ENCODE measurements around the gene MAMDC4.
"Not testable (repeated sequence)": the region's sequence is repeated elsewhere in the genome, so short reads cannot be mapped to it uniquely, and the experiment has no call there.

Gene MAMDC4

GRCh38 chr9:136862849-136863622, 10.9 kb downstream of the MAMDC4 start:
- no peak for DNase-seq

- DNase-seq: no peak
These were observed 11.6 kb downstream of the MAMDC4 start for GRCh38 chr9:136863623-136864273.

- no peak for DNase-seq
These were observed 13.1 kb downstream of the MAMDC4 start for GRCh38 chr9:136865041-136865767.

GRCh38 chr9:136865768-136866103, 13.6 kb downstream of the MAMDC4 start:
- no peak for DNase-seq

- DNase-seq: not testable (repeated sequence)
These were observed 14.8 kb downstream of the MAMDC4 start for GRCh38 chr9:136866898-136867421.

GRCh38 chr9:136867480-136867879, 15.3 kb downstream of the MAMDC4 start:
- no peak for DNase-seq

- DNase-seq: no peak
These were observed 15.8 kb downstream of the MAMDC4 start for GRCh38 chr9:136867917-136868316.

- no peak for DNase-seq
These were observed 16.5 kb downstream of the MAMDC4 start for GRCh38 chr9:136868644-136869043.

GRCh38 chr9:136869611-136870010, 17.5 kb downstream of the MAMDC4 start:
- not testable (repeated sequence) for DNase-seq

GRCh38 chr9:136875155-136875554, 23.0 kb downstream of the MAMDC4 start:
- no peak for DNase-seq

- no peak for DNase-seq
These were observed 24.3 kb downstream of the MAMDC4 start for GRCh38 chr9:136876476-136876875.

GRCh38 chr9:136880651-136881050, 28.5 kb downstream of the MAMDC4 start:
- no peak for DNase-seq

GRCh38 chr9:136881691-136882108, 29.6 kb downstream of the MAMDC4 start:
- peak; percentile 91 for DNase-seq

GRCh38 chr9:136882109-136882946, 30.2 kb downstream of the MAMDC4 start:
- peak; percentile 95 for DNase-seq

GRCh38 chr9:136882947-136883283, 30.8 kb downstream of the MAMDC4 start:
- DNase-seq: not testable (repeated sequence)

GRCh38 chr9:136883670-136884069, 31.5 kb downstream of the MAMDC4 start:
- not testable (repeated sequence) for DNase-seq

- peak; percentile 99 for DNase-seq
These were observed 33.9 kb downstream of the MAMDC4 start, which contains the start of gene TRAF2 for GRCh38 chr9:136885950-136886578. TRAF2 (plus strand) TSS chr9:136886516; CDS start chr9:136898741, 12,225 bp downstream.

GRCh38 chr9:136886610-136887597, 34.8 kb downstream of the MAMDC4 start:
- DNase-seq: peak; percentile 53

- DNase-seq: no peak
These were observed 36.3 kb downstream of the MAMDC4 start for GRCh38 chr9:136888454-136888853.

- no peak for DNase-seq
These were observed 37.7 kb downstream of the MAMDC4 start for GRCh38 chr9:136889858-136890257.

- no peak for DNase-seq
These were observed 38.5 kb downstream of the MAMDC4 start for GRCh38 chr9:136890661-136891060.

All from activated CD4-positive, alpha-beta T cell treated with anti-CD3 and anti-CD28 coated beads, Interleukin-2, Interleukin-6, amounts not matched to agents 100 ng/mL and 50 ng/mL, durations not matched to agents 16 hours and 8 hours (primary cell).